ENCODE data around the gene RIPK4. TPM values are rescaled to one million over a fixed set of nuclear protein-coding genes. Genes with fewer than 3 reads are reported as not detected.

RIPK4 gene
- total RNA-seq, 1 donor from 2014 or later: 0.17 TPM

- intact Hi-C loops (cut with micrococcal nuclease): no loop called here
- ATAC-seq (no peak), DNase-seq (no peak)
These were observed 6.4 kb downstream of the RIPK4 start for GRCh38 chr21:41760411-41760810.

- intact Hi-C loops (cut with micrococcal nuclease): no loop called here
- DNase-seq: no peak
- no peak for ATAC-seq
These were observed 6.9 kb downstream of the RIPK4 start for GRCh38 chr21:41759926-41760325.

- no peak for DNase-seq
- no peak for ATAC-seq
- intact Hi-C loops (cut with micrococcal nuclease): no loop called here
These were observed 7.5 kb downstream of the RIPK4 start for GRCh38 chr21:41759214-41759840.

- ATAC-seq (no peak), DNase-seq (no peak)
- intact Hi-C loops (cut with micrococcal nuclease): no loop called here
These were observed 8.3 kb downstream of the RIPK4 start for GRCh38 chr21:41758550-41758949.

GRCh38 chr21:41755934-41756773, 10.7 kb downstream of the RIPK4 start:
- ATAC-seq: no peak

GRCh38 chr21:41755258-41755933, 11.5 kb downstream of the RIPK4 start:
- intact Hi-C loops (cut with micrococcal nuclease): no loop called here
- no peak for DNase-seq
- ATAC-seq: no peak

More at GRCh38 chr21:41755934-41756773, 10.7 kb downstream of the RIPK4 start:
- intact Hi-C loops (cut with micrococcal nuclease): no loop called here
- DNase-seq: no peak

- DNase-seq (no peak), ATAC-seq (no peak)
- intact Hi-C loops (cut with micrococcal nuclease): no loop called here
These were observed 12.4 kb downstream of the RIPK4 start for GRCh38 chr21:41754479-41754891.

GRCh38 chr21:41753006-41753898, 13.6 kb downstream of the RIPK4 start:
- no peak for DNase-seq
- ATAC-seq: no peak
- intact Hi-C loops (cut with micrococcal nuclease): no loop called here

- ATAC-seq (no peak), DNase-seq (no peak)
- intact Hi-C loops (cut with micrococcal nuclease): no loop called here
These were observed 14.6 kb downstream of the RIPK4 start for GRCh38 chr21:41752231-41752681.

- no peak for ATAC-seq
- no peak for DNase-seq
These were observed 15.2 kb downstream of the RIPK4 start for GRCh38 chr21:41751611-41752011.

GRCh38 chr21:41750532-41751151, 16.2 kb downstream of the RIPK4 start:
- DNase-seq (no peak), ATAC-seq (no peak)
- intact Hi-C loops (cut with micrococcal nuclease): no loop called here

More at GRCh38 chr21:41751611-41752011, 15.2 kb downstream of the RIPK4 start:
- intact Hi-C loops (cut with micrococcal nuclease): no loop called here

- ATAC-seq: no peak
- intact Hi-C loops (cut with micrococcal nuclease): no loop called here
- DNase-seq: no peak
These were observed 16.8 kb downstream of the RIPK4 start for GRCh38 chr21:41750051-41750450.

- intact Hi-C loops (cut with micrococcal nuclease): no loop called here
- DNase-seq (no peak), ATAC-seq (no peak)
These were observed 17.6 kb downstream of the RIPK4 start for GRCh38 chr21:41749286-41749685.

- DNase-seq: no peak
- intact Hi-C loops (cut with micrococcal nuclease): no loop called here
- ATAC-seq: no peak
These were observed 18.7 kb downstream of the RIPK4 start for GRCh38 chr21:41747943-41748738.

GRCh38 chr21:41746744-41747006, 20.2 kb downstream of the RIPK4 start:
- no peak for ATAC-seq
- intact Hi-C loops (cut with micrococcal nuclease): no loop called here
- DNase-seq: no peak

- no peak for DNase-seq
- ATAC-seq: no peak
- intact Hi-C loops (cut with micrococcal nuclease): no loop called here
These were observed 20.7 kb downstream of the RIPK4 start for GRCh38 chr21:41745971-41746743.

GRCh38 chr21:41745026-41745820, 21.6 kb downstream of the RIPK4 start:
- DNase-seq: no peak
- ATAC-seq: no peak
- intact Hi-C loops (cut with micrococcal nuclease): no loop called here

Data from left ventricle myocardium superior (tissue), 1 donor.